HG02759 (cell line): ENCODE data around the gene IPO8.
"Not testable (repeated sequence)": the region's sequence is repeated elsewhere in the genome, so short reads cannot be mapped to it uniquely, and the experiment has no call there.

Source experiments
- ATAC-seq: cut with Tn5 transposase; IDR thresholded peaks from one replicate; pipeline ENCODE4 v1.9.1; 2021; ENCODE audit warnings: mild to moderate bottlenecking, moderate library complexity; ENCODE audit not compliant: unreplicated experiment

Gene IPO8

GRCh38 chr12:30691122-30691879, 4.4 kb downstream of the IPO8 start:
- ATAC-seq: no peak

GRCh38 chr12:30687265-30687986, 8.2 kb downstream of the IPO8 start:
- no peak for ATAC-seq

- no peak for ATAC-seq
Observed at GRCh38 chr12:30679241-30679640, 16.4 kb downstream of the IPO8 start.

GRCh38 chr12:30678221-30678620, 17.4 kb downstream of the IPO8 start:
- no peak for ATAC-seq

- no peak for ATAC-seq
Observed at GRCh38 chr12:30661210-30661609, 34.5 kb downstream of the IPO8 start.

GRCh38 chr12:30652034-30652696, 43.5 kb downstream of the IPO8 start:
- ATAC-seq: no peak

GRCh38 chr12:30646821-30647220, 48.8 kb downstream of the IPO8 start:
- ATAC-seq: no peak

- no peak for ATAC-seq
Observed at GRCh38 chr12:30643366-30643765, 52.3 kb downstream of the IPO8 start.

GRCh38 chr12:30640392-30640791, 55.3 kb downstream of the IPO8 start:
- ATAC-seq: no peak

- ATAC-seq: no peak
Observed at GRCh38 chr12:30635385-30635784, 60.3 kb downstream of the IPO8 start.

GRCh38 chr12:30631740-30632139, 63.9 kb downstream of the IPO8 start:
- no peak for ATAC-seq

- ATAC-seq: no peak
Observed at GRCh38 chr12:30630979-30631285, 64.7 kb downstream of the IPO8 start.

GRCh38 chr12:30630076-30630978, 65.3 kb downstream of the IPO8 start:
- no peak for ATAC-seq

- ATAC-seq: no peak
Observed at GRCh38 chr12:30626847-30627246, 68.8 kb downstream of the IPO8 start.

- no peak for ATAC-seq
Observed at GRCh38 chr12:30624009-30624408, 71.7 kb downstream of the IPO8 start.

- ATAC-seq: peak; percentile 87
Observed at GRCh38 chr12:30622509-30622908, 73.2 kb downstream of the IPO8 start.

- ATAC-seq: not testable (repeated sequence)
Observed at GRCh38 chr12:30621663-30622241, 73.9 kb downstream of the IPO8 start.

GRCh38 chr12:30617346-30618016, 78.2 kb downstream of the IPO8 start:
- ATAC-seq: no peak

- ATAC-seq: no peak
Observed at GRCh38 chr12:30614031-30614430, 81.6 kb downstream of the IPO8 start.
